ENCODE data around the gene VPS37C.
A peak's percentile ranks its signal among the peaks of the same experiment; 100 is the strongest.

VPS37C gene

GRCh38 chr11:61174949-61175348, 13.7 kb upstream of the VPS37C start:
- TF ChIP-seq CTCF (IDR thresholded peaks at IDR 0.05): no peak

- TF ChIP-seq CTCF (IDR thresholded peaks at IDR 0.05): no peak
These were observed 13.0 kb upstream of the VPS37C start for GRCh38 chr11:61174273-61174672.

GRCh38 chr11:61173456-61173855, 12.2 kb upstream of the VPS37C start:
- TF ChIP-seq CTCF (IDR thresholded peaks at IDR 0.05): peak; percentile 54

GRCh38 chr11:61172888-61173287, 11.7 kb upstream of the VPS37C start:
- no peak for TF ChIP-seq CTCF (IDR thresholded peaks at IDR 0.05)

- no peak for TF ChIP-seq CTCF (IDR thresholded peaks at IDR 0.05)
These were observed 11.1 kb upstream of the VPS37C start for GRCh38 chr11:61172356-61172755.

GRCh38 chr11:61171907-61172306, 10.7 kb upstream of the VPS37C start:
- no peak for TF ChIP-seq CTCF (IDR thresholded peaks at IDR 0.05)

GRCh38 chr11:61170566-61170965, 9.3 kb upstream of the VPS37C start:
- no peak for TF ChIP-seq CTCF (IDR thresholded peaks at IDR 0.05)

GRCh38 chr11:61168800-61169199, 7.6 kb upstream of the VPS37C start:
- TF ChIP-seq CTCF (IDR thresholded peaks at IDR 0.05): no peak
